ENCODE data around the gene HSPA1B. TPM values are rescaled to one million over a fixed set of nuclear protein-coding genes. Genes with fewer than 3 reads are reported as not detected.
A peak's percentile ranks its signal among the peaks of the same experiment; 100 is the strongest.
"Not testable (repeated sequence)": the region's sequence is repeated elsewhere in the genome, so short reads cannot be mapped to it uniquely, and the experiment has no call there.

HSPA1B gene
- total RNA-seq, 4 donors from 2014 or later: 71.5 to 178 (median 112) TPM

DNA sequence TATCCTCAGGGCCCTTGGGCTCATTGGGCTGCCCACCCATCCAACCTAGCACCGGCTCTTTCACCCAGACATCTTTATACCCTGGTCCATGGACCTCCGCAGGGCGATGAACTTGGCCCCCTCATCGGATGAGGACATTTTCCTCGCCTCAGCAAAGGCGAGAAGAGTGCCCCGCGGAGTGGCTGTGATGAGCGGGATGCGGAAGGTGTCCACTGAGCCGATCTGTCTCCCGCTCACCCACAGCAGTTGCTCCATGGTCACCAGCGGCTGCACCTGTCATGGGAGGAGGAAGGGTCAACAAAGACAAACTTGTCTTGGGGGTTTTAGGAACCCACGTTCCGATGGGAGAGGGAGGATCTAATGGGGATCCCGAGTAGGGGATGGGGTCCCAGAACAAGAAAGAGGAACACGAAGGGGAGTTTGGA, 34.4 kb downstream of the HSPA1B start:
- Histone ChIP-seq H3K9me3 (no peaks in the 10 kb centered on the region), H3K4me3 (peak overlapping the region; percentile 69 to 92 (median 82)), H3K4me1 (peaks cover 20 to 22% of the 10 kb centered on the region in 2 donors), H3K36me3 (peaks cover 0 to 42% of the 10 kb centered on the region in 2 donors), H3K27ac (peak overlapping the region; percentile 83 to 91 (median 88)), H3K27me3 (no peaks in the 10 kb centered on the region)
- no peak for DNase-seq
- in situ Hi-C loops (cut with MboI; ENCODE audit: low sequenced_read_pairs in 4 of 4) (loop anchor here in 1 of 4 donors (25.0 kb wide), 1 partner anchor 1425 kb away; the partner anchor contains the start of genes B3GALT4, PFDN6, RGL2 and WDR46), intact Hi-C loops (cut with DNase I; ENCODE audit: low total_unique reads) (loop anchor here (1.0 to 10.0 kb wide), 5 partner anchors 27 to 315 kb away; partner anchors contain the start of genes ATP6V1G2, CSNK2B, NFKBIL1 and VARS1)
- TF ChIP-seq POLR2A (IDR thresholded peaks at IDR 0.05) (no peak), CTCF (IDR thresholded peaks at IDR 0.05 in 4 of 5, conservative IDR thresholded peaks at IDR 0.05 in 1 of 5) (no peak)
- ATAC-seq: no peak

DNA sequence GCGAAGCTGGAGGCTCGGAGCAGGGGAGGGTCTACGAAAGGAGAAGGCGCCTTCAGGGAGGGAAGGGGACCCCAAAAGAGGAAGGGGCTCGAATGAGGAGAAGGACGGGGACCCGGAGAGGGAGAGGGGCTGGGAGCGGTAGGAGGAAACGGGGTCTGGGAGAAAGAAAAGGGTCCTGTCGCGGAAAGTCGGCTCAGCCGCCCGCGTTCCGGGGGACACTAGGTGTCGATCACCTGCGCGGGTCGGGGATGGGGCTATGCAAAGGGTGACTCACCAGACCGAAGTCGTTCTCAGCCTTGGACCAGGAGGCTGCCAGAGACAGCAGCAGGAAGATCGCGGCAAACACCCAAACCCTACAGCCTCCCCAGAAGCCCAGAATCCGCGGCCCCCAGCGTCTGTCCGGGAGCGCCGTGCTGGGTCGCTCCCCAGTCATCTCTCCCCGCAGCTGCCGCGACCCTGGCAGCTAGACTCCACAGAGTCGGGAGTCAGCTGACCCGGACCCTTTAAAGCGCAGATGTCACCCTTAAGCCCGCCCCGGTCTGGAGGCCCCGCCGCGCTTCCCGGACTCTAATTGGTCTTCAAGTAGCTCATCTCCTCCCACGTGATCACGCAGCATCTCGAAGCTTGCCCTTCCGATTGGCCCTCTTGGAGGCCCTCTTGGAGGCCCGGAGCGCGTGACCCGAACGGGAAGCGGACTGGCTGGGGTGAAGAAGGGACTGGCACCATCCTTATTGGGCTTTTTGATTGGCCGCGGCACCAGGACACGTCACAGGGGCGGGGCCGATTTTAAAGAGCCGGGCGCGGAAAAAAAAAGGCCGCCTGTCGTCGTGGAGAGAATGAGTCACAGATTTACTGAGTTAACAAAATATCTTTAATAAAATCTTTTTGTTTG, 35.1 kb downstream of the HSPA1B start, which contains the start of gene NEU1:
NEU1 (minus strand) TSS at position 478 of the 892 bp plus-strand sequence; CDS start at position 433, 45 bp downstream.
- Histone ChIP-seq H3K4me1 (peaks cover 20 to 22% of the 10 kb centered on the region in 2 donors), H3K27me3 (no peaks in the 10 kb centered on the region), H3K36me3 (peaks cover 0 to 36% of the 10 kb centered on the region in 2 donors), H3K4me3 (peak within 1 kb of the TSS; percentile 69 to 92 (median 82)), H3K9me3 (no peaks in the 10 kb centered on the region), H3K27ac (peak within 1 kb of the TSS; percentile 83 to 91 (median 88))
- TF ChIP-seq POLR2A (IDR thresholded peaks at IDR 0.05): peak; percentile 97 to 99
- no peak for TF ChIP-seq CTCF (IDR thresholded peaks at IDR 0.05 in 4 of 5, conservative IDR thresholded peaks at IDR 0.05 in 1 of 5)
- intact Hi-C loops (cut with DNase I; ENCODE audit: low total_unique reads) (loop anchor here (1.0 to 10.0 kb wide), 6 partner anchors 28 to 315 kb away; partner anchors contain the start of genes ATP6V1G2, CSNK2B, EHMT2 and NFKBIL1), in situ Hi-C loops (cut with MboI; ENCODE audit: low sequenced_read_pairs in 4 of 4) (loop anchor here in 1 of 4 donors (25.0 kb wide), 1 partner anchor 1425 kb away; the partner anchor contains the start of genes B3GALT4, PFDN6, RGL2 and WDR46)
- ATAC-seq: peak; percentile 97
- DNase-seq: peak; percentile 100

GRCh38 chr6:31864123-31864562, 36.6 kb downstream of the HSPA1B start:
- not testable (repeated sequence) for ATAC-seq, H3K27me3 ChIP-seq, DNase-seq, H3K9me3 ChIP-seq
- intact Hi-C loops (cut with DNase I; ENCODE audit: low total_unique reads) (loop anchor here (5.0 to 10.0 kb wide), 2 partner anchors 89 to 317 kb away; partner anchors contain the start of genes ATP6V1G2, NFKBIL1 and VWA7), in situ Hi-C loops (cut with MboI; ENCODE audit: low sequenced_read_pairs in 4 of 4) (loop anchor here in 1 of 4 donors (25.0 kb wide), 1 partner anchor 1423 kb away; the partner anchor contains the start of genes B3GALT4, PFDN6, RGL2 and WDR46)
- Histone ChIP-seq H3K4me3 (peak overlapping the region; percentile 61 to 92 (median 73)), H3K36me3 (peaks cover 0 to 22% of the 10 kb centered on the region in 2 donors), H3K27ac (peak overlapping the region; percentile 68 to 90 (median 83)), H3K4me1 (peaks cover 20 to 22% of the 10 kb centered on the region in 2 donors)

DNA sequence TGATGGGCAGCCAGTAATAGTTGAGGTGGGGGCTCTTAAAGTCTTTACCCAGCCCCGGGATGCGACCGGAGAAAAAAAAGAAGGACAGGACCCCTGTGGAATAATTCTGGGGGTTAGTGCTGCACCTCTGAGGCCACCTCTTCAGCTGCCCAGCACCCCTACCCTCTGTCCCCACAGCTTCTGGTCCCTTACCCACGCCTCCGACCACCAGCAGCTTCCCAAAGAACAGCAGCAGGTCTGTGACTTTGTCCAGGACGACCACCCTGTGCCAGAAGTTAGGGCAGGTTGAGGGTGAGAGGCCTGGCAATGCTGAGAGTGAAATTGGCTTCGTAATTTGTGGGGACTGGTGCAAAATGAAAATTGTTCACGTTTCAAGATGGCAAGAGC, 37.3 kb downstream of the HSPA1B start:
- H3K36me3 ChIP-seq: peaks cover 0 to 16% of the 10 kb centered on the region in 2 donors
- no peak overlapping the region for H3K4me3 ChIP-seq
- no peak overlapping the region for H3K27ac ChIP-seq
- no peaks in the 10 kb centered on the region for H3K9me3 ChIP-seq
- intact Hi-C loops (cut with DNase I; ENCODE audit: low total_unique reads) (loop anchor here (5.0 to 10.0 kb wide), 2 partner anchors 90 to 318 kb away; partner anchors contain the start of genes ATP6V1G2, NFKBIL1 and VWA7), in situ Hi-C loops (cut with MboI; ENCODE audit: low sequenced_read_pairs in 4 of 4) (loop anchor here in 1 of 4 donors (25.0 kb wide), 1 partner anchor 1422 kb away; the partner anchor contains the start of genes B3GALT4, PFDN6, RGL2 and WDR46)
- no peaks in the 10 kb centered on the region for H3K27me3 ChIP-seq
- TF ChIP-seq POLR2A (IDR thresholded peaks at IDR 0.05): no peak
- TF ChIP-seq CTCF (IDR thresholded peaks at IDR 0.05 in 4 of 5, conservative IDR thresholded peaks at IDR 0.05 in 1 of 5): no peak
- ATAC-seq (no peak), DNase-seq (no peak)
- H3K4me1 ChIP-seq: peaks cover 20 to 22% of the 10 kb centered on the region in 2 donors
